Ammon's horn (tissue), 1 donor: ENCODE measurements around the gene PHKA1.
"Not testable (repeated sequence)": the region's sequence is repeated elsewhere in the genome, so short reads cannot be mapped to it uniquely, and the experiment has no call there.

Source experiments
- DNase-seq: peaks from one replicate; pipeline ENCODE4 v3.0.0-alpha.2; 2016; ENCODE audit warnings: low spot score

PHKA1 gene

DNA sequence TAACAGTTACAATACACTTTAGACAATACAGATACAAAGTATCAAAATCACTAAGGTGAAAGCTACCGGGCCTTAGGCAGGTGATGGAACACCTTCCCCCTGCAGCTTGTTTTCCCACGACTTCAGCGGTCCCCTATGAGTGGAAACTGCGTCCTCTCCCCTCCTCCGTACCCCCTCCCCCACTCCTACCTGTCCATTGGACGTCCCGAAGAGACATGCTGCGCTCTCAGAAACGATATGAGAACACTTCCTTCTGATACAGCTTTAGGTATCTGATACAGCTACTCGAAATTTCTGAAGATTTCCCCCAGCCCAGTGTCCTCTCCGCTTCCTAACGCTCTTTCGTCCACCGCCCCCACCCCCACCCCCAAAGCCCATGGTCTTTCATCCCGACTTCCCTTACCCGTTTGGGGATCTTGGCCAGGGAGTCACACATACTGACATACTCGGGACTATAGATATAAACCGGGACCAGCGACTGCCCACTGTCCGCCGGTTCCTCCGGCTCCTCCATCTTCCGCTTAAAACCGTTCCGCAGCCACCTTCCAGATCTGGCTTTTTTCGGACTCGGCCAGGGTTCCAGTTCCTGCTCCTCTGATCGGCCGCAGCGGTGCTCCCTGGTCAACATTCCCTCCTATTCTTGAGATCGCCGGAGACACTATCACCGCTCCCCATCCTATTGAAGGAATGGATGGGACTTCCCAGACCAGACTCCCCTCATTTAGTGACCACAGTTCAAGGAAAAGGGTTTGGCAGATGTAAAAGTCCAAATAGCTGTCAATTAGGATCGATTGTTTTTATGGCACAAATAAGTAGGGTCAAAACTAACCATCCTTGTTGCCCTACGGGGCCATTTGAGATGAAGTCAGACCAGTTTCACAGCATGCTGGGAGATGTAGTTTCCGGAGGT lies 141.6 kb downstream of the PHKA1 start, which contains the start of gene HDAC8:
HDAC8 (minus strand) TSS at position 596 of the 910 bp plus-strand sequence; CDS start at position 514, 82 bp downstream.
- DNase-seq: peak; percentile 82

DNA sequence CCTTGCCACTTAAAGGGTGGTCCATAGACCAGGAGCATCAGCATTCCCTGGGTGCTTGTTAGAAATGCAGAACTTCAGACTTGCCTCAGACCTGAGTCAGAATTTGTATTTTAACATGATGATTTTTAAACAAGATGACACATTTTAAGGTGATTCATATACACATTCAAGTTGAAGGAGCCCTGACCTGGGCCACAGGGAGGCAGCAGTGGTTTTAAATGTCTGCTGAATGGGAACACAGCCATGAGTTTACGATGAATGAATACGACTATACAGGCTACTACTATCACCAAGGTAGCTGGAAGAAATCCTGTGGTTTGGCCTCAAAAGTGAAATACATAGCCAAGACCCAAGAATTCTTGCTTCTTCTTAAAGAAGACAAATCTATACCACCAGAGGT lies 144.3 kb downstream of the PHKA1 start:
- DNase-seq: no peak

DNA sequence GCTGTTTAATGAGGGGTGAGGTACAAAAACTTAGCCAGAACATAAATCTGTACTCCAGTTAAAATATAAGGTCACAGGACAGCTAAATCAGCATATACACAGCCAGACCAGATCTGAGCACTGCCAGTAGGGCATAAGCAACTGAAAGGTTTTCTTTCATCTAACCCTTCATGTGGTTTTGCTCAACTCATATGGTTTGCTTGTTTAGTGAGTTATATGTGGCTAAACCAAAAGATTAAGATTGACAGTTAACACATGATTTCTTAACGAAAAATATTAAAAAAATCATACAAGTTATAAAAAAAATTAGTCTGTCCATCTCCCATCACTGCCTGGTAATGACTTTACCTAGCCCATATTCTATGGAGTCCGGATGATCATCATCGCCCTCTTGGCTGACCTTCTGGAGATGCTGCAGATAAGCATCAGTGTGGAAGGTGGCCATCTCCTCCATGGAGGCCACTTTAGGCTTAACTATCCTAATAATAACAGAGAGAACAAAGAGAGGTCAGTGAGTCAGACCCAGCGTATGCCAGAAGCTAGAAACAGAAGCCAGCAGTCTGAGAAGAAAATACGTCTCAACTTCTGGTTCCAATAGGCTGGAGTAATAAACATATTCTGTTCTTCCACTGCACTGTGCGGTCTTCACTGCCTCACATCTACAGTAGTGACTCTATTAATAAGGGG lies 145.6 kb downstream of the PHKA1 start:
- DNase-seq: no peak

DNA sequence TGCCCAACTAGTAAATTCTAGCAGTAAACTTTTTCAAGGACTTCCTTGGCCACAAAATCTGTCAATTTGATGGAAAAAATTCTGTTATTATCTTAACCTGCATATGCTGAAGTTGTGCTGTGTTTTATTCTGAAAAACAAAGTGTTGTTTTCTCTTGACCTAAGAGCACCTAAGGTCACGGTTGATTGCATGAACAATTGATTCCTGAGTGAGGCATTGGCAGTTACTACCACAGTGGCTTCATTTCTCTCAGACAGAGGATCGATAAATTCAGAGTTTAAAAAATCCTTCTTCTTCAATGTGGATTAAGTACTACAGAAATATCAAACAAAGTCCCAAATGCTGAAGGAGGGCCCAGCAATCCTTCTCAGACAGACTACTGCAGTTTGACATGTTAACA lies 147.7 kb downstream of the PHKA1 start:
- DNase-seq: no peak

DNA sequence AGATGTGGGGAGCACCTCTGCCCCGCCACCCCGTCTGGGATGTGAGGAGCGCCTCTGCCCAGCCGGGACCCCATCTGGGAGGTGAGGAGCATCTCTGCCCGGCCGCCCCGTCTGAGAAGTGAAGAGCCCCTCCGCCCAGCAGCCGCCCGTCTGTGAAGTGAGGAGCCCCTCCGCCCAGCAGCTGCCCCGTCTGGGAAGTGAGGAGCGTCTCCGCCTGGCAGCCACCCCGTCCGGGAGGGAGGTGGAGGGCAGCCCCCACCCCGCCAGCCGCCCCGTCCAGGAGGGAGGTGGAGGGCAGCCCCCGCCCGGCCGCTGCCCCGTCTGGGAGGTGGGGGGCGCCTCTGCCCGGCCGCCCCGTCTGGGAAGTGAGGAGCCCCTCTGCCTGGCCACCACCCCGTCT lies 154.5 kb downstream of the PHKA1 start:
- not testable (repeated sequence) for DNase-seq

DNA sequence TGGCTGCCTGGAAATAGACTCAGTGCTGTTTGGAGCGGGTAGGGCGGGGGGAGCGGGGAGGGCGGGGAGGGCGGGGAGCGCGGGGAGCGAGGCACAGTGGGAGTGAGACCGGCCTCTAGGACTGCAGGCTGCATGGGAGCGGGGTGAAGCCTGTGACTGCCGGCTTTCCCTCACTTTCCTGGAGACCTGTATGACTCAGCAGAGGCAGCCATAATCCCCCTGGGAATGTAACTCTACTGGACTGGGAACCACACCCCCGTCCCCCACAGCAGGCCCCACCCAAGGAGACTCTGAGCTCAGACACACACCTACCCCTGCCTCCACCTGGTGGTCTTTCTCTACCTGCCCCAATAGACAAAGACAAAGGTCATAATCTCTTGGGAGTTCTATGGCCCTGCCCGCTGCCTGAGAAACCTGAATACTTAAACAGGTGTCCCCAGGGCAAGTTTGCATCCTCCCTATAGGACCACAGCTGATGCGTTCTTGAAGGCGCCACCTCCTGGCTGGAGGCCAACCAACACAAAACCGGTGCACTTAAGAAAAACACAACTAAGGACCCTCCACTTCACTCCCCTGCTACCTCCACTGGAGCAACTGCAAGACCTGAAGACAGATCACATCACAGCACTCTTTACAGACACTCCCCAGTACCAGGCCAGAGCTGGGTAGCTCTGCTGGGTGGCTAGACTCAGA lies 159.5 kb downstream of the PHKA1 start:
- DNase-seq: no peak

DNA sequence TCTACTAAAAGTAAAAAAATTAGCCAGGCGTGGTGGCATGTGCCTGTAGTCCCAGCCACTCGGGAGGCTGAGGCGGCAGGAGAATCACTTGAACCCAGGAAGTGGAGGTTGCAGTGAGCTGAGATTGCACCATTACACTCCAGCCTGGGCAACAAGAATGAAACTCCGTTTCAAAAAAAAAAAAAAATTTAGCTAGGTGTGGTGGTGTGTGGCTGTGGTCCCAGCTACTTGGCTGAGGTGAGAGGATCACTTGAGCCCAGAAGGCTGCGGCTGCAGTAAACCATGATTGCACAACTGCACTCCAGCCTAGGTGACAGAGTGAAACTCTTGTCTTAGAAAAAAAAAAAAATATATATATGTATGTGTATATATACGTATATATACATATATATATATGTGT lies 161.7 kb downstream of the PHKA1 start:
- DNase-seq: not testable (repeated sequence)

DNA sequence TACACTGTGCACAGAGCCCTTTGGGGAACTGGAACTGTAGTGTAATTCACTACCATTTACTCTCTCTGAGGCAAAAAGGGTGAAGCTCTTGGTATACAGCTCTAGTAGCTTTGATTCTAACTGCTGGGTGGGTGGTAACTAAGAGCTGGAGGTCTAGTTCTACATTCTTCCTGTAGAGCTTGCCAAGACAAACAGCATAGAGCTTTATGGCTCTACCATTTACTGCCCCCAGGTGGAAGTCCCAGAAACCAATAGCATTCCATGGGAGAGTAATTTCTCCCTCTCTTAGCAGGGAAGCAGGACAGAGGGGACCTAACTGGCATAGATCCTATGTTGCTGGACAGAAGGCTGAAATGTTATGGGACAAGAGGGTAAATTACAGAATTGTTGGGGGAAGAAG lies 168.1 kb downstream of the PHKA1 start:
- no peak for DNase-seq

DNA sequence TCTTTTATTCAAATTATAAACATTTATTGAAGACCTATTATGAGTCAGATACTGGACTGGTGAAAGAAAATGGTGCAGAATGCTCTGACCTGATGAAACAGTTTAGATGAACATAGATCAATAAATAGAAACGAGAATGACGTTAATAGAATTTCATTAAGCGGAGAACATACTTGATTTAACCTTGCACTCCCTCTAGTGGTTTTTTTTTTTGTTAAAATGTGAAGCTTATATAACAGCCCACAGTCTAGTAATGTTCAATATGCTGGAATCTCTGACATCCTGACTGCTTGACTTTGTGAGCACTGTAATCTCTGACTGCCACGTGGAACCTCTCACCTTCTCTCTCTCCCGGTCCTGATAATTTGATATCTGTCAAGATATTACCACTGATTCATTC lies 173.8 kb downstream of the PHKA1 start:
- peak; percentile 9 for DNase-seq

DNA sequence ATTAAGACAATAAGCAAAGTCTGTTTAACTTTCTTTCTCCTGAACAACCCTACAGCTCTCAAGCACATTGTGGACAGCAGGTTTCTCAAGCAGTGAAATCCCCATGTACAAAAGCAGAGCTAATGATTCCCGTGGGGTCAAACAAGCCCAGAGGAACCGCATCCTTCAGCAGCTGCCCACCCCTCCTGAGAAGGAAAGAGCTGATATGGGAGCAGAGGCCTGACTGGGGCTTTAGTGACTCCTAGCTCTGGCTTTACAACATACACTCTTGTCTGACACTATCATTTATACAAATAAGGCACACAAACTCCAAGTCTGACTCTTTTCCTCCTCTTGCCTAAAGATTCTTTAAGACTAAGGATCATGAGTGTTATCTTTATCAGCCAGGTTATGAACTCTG lies 174.3 kb downstream of the PHKA1 start:
- no peak for DNase-seq

DNA sequence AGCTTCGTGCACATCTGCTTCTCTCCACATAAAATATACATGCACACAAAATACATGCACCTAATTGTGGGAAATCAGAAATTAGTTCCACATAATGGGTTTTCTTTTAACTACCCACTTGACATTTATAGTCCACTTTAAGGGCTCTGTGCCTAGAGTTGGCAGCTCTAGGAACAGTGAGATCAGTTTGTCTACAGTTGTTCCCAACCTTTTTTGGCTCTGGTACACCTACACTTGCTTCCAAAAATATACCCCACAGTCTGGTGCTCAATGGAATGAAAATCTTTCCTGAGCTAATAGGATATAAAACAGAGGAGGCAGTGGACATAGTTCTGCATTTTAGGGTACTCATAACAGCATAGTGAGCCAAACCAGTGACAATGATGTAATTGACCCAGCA lies 177.6 kb downstream of the PHKA1 start:
- peak; percentile 21 for DNase-seq

DNA sequence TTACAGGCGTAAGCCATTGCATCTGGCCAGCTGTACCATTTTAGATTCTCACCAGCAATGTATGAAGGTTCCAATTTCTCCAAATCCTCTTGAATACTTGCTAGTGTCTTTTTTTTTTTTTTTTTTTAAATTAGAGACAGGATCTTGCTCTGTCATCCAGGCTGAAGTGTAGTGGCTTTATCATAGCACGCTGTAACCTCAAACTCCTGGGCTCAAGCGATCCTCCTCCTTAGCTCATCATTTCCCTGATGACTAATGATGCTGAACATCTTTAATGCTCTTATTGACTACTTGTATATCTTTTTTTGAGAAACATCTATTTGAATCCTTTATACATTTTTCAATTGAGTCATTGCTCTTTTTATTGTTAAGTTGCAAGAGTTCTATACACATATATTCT lies 181.7 kb downstream of the PHKA1 start:
- DNase-seq: no peak
